ENCODE results near the gene HEATR5B. TPM values are rescaled to one million over a fixed set of nuclear protein-coding genes. Genes with fewer than 3 reads are reported as not detected.

HEATR5B gene
- total RNA-seq: 29.7 TPM

GRCh38 chr2:37083873-37084794 is at the start of gene HEATR5B, which contains the start of gene GPATCH11:
TSS of gene HEATR5B (minus strand) at chr2:37084372. CDS start at chr2:37083414, 958 bp downstream.
TSS of gene GPATCH11 (plus strand) at chr2:37084518. CDS start at chr2:37088382, 3,864 bp downstream.
- DNase-seq (ENCODE audit: low spot score): peak; percentile 96

- DNase-seq (ENCODE audit: low spot score): no peak
These were observed 48.7 kb upstream of the HEATR5B start for GRCh38 chr2:37132914-37133313.

GRCh38 chr2:37125416-37125815 is 41.2 kb upstream of the HEATR5B start:
- no peak for DNase-seq (ENCODE audit: low spot score)

- DNase-seq (ENCODE audit: low spot score): no peak
These were observed 35.0 kb upstream of the HEATR5B start for GRCh38 chr2:37119157-37119556.

- no peak for DNase-seq (ENCODE audit: low spot score)
These were observed 33.4 kb upstream of the HEATR5B start for GRCh38 chr2:37117566-37117965.

- DNase-seq (ENCODE audit: low spot score): no peak
These were observed 27.8 kb upstream of the HEATR5B start for GRCh38 chr2:37111958-37112357.

GRCh38 chr2:37110306-37111212 is 26.4 kb upstream of the HEATR5B start:
- no peak for DNase-seq (ENCODE audit: low spot score)

- no peak for DNase-seq (ENCODE audit: low spot score)
These were observed 25.4 kb upstream of the HEATR5B start for GRCh38 chr2:37109523-37109922.

- no peak for DNase-seq (ENCODE audit: low spot score)
These were observed 21.0 kb upstream of the HEATR5B start for GRCh38 chr2:37105150-37105549.

GRCh38 chr2:37104178-37104577 is 20.0 kb upstream of the HEATR5B start:
- no peak for DNase-seq (ENCODE audit: low spot score)

GRCh38 chr2:37102588-37102987 is 18.4 kb upstream of the HEATR5B start:
- DNase-seq (ENCODE audit: low spot score): no peak

GRCh38 chr2:37100054-37100453 is 15.9 kb upstream of the HEATR5B start:
- no peak for DNase-seq (ENCODE audit: low spot score)

- DNase-seq (ENCODE audit: low spot score): no peak
These were observed 14.4 kb upstream of the HEATR5B start for GRCh38 chr2:37098416-37099118.

- no peak for DNase-seq (ENCODE audit: low spot score)
These were observed 12.4 kb upstream of the HEATR5B start for GRCh38 chr2:37096568-37096967.

GRCh38 chr2:37091873-37092272 is 7.7 kb upstream of the HEATR5B start:
- DNase-seq (ENCODE audit: low spot score): no peak

GRCh38 chr2:37090019-37090477 is 5.9 kb upstream of the HEATR5B start:
- DNase-seq (ENCODE audit: low spot score): no peak

- DNase-seq (ENCODE audit: low spot score): no peak
These were observed 1.6 kb upstream of the HEATR5B start for GRCh38 chr2:37085731-37086147.

GRCh38 chr2:37084797-37085196 is 625 bp upstream of the HEATR5B start:
- DNase-seq (ENCODE audit: low spot score): no peak

GRCh38 chr2:37080689-37081088 is 3.5 kb downstream of the HEATR5B start:
- DNase-seq (ENCODE audit: low spot score): no peak

- DNase-seq (ENCODE audit: low spot score): no peak
These were observed 3.9 kb downstream of the HEATR5B start for GRCh38 chr2:37080266-37080665.

GRCh38 chr2:37070931-37071330 is 13.2 kb downstream of the HEATR5B start:
- no peak for DNase-seq (ENCODE audit: low spot score)

GRCh38 chr2:37068686-37069085 is 15.5 kb downstream of the HEATR5B start:
- DNase-seq (ENCODE audit: low spot score): no peak
